Measurements from ENCODE around the gene USP21. TPM values are rescaled to one million over a fixed set of nuclear protein-coding genes. Genes with fewer than 3 reads are reported as not detected.

Gene USP21
- total RNA-seq, 6 donors from 2014 or later = 14.1 to 48.2 (median 21.8) TPM

DNA sequence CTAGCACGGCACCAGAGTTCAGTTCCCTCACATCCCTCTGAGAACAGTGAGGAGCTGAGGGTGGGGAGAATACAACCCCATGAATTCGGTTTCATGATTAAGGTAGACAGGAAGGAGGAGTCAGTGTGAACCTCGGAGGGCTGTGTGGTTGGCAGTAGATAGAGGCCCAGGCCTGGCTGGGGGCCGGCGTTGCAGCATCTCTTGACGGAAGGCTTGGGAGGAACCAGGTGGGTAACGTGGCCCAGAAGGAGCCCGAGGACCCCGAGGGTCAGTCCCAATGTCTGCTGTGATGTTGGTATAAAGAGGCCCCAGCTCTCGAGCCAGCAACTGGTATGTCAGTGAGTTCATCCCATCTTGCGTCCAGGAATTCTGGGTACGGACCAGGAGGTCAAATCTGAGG lies 12.4 kb downstream of the USP21 start:
- DNase-seq (no peak), ATAC-seq (ENCODE audit: low FRiP score in 2 of 2) (no peak)
- no peaks in the 10 kb centered on the region for H3K27me3 ChIP-seq
- WGBS, 2 donors = 87 to 91% methylated on average over 10 to 12 of the region's 12 CpGs
- H3K27ac ChIP-seq = peak overlapping the region in 3 of 4 donors; percentile 1 to 62 (median 52)
- H3K36me3 ChIP-seq = peaks cover 22 to 72% (median 53%) of the 10 kb centered on the region in 4 donors
- no peak overlapping the region for H3K4me3 ChIP-seq
- H3K9me3 ChIP-seq = no peaks in the 10 kb centered on the region
- TF ChIP-seq, protein P1, sequence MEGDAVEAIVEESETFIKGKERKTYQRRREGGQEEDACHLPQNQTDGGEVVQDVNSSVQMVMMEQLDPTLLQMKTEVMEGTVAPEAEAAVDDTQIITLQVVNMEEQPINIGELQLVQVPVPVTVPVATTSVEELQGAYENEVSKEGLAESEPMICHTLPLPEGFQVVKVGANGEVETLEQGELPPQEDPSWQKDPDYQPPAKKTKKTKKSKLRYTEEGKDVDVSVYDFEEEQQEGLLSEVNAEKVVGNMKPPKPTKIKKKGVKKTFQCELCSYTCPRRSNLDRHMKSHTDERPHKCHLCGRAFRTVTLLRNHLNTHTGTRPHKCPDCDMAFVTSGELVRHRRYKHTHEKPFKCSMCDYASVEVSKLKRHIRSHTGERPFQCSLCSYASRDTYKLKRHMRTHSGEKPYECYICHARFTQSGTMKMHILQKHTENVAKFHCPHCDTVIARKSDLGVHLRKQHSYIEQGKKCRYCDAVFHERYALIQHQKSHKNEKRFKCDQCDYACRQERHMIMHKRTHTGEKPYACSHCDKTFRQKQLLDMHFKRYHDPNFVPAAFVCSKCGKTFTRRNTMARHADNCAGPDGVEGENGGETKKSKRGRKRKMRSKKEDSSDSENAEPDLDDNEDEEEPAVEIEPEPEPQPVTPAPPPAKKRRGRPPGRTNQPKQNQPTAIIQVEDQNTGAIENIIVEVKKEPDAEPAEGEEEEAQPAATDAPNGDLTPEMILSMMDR (IDR thresholded peaks at IDR 0.05) = no peak
- TF ChIP-seq POLR2AphosphoS5 (IDR thresholded peaks at IDR 0.05) (no peak), POLR2A (IDR thresholded peaks at IDR 0.05) (no peak)
- H3K4me1 ChIP-seq = peaks cover 23 to 32% (median 25%) of the 10 kb centered on the region in 4 donors

DNA sequence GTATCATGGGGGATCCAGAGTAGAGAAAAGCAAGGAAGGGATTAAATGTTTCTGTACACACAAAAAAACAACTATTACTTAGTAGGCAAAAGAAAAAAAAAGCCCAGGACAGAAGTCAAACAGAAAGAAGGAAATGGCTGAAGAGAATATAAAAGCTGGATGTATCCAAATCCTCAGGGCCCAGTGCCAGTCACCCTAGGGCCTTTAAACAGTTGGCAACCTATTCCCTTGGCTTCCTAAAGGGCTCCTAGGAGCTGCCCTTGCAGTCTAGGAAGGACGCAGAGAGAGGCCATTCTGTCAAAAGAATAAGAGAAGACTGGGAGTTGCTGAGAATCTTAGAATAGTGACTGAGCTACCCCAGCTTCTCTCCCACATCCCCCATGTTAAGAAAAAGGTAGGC lies 13.0 kb downstream of the USP21 start:
- Histone ChIP-seq H3K4me3 (no peak overlapping the region), H3K4me1 (peaks cover 18 to 27% (median 19%) of the 10 kb centered on the region in 4 donors), H3K9me3 (no peaks in the 10 kb centered on the region), H3K36me3 (peaks cover 22 to 72% (median 53%) of the 10 kb centered on the region in 4 donors), H3K27ac (peak overlapping the region in 3 of 4 donors; percentile 1 to 62 (median 52)), H3K27me3 (no peaks in the 10 kb centered on the region)
- TF ChIP-seq EP300 (IDR thresholded peaks at IDR 0.05) = no peak
- 83 to 89% methylated on average over 1 of the region's 1 CpG for WGBS, 2 donors
- no peak for DNase-seq
- no peak for ATAC-seq (ENCODE audit: low FRiP score in 2 of 2)

DNA sequence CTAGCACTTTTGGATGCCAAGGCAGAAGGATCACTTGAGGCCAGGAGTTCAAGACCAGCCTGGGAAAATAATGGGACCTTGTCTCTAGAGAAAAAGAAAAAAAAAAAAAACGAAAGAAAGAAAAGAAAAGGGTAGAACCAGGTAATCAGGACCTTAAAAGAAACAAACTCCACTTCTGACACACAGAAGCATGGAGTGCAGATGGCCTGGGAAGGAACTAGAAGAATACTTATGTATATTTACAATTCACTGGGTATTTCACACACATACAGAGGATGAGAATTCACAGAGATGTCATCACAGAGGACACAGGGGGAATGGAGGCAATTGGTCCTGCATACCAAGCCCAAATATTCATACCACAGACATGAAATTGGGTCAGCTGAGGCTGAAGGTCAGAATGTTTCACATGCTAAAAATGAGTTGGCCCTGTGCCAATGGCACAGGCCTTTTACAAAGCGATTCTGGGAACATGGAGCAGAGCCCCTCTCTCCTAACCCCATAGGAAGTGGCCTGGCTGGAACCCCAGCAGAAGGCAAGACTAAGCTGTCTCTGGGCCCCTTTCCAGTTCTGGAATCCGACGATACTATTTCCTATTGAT lies 13.6 kb downstream of the USP21 start:
- Histone ChIP-seq H3K27ac (peak overlapping the region in 3 of 4 donors; percentile 41 to 62 (median 52)), H3K4me3 (no peak overlapping the region), H3K36me3 (peaks cover 22 to 72% (median 53%) of the 10 kb centered on the region in 4 donors), H3K4me1 (peaks cover 17 to 26% (median 22%) of the 10 kb centered on the region in 4 donors), H3K27me3 (no peaks in the 10 kb centered on the region), H3K9me3 (no peaks in the 10 kb centered on the region)
- 63 to 65% methylated on average over 4 of the region's 4 CpGs for WGBS, 2 donors
- DNase-seq = no peak
- no peak for ATAC-seq (ENCODE audit: low FRiP score in 2 of 2)
- TF ChIP-seq POLR2A (IDR thresholded peaks at IDR 0.05) (no peak), EP300 (IDR thresholded peaks at IDR 0.05) (no peak), POLR2AphosphoS5 (IDR thresholded peaks at IDR 0.05) (no peak)
- TF ChIP-seq, protein P1 (IDR thresholded peaks at IDR 0.05) = no peak

DNA sequence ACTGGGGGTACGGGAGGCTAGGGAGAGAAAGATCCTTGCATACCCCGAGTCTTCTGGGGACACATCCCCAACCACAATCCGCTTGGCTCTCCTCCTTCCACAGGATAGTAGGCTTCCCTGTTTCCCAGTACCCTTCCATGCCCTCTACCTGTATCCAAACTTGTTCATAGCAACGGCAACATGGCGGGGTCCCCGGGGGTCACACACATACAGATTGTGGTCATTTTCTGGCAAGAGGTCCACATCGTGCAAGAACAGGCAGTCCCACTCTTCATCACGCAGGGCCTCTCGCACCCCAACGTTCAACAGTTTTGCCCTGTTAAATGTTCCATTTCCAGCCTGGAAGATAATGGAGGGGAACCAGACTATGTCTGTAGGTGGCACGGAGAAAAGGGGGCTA lies 14.4 kb downstream of the USP21 start:
- H3K36me3 ChIP-seq = peaks cover 22 to 71% (median 53%) of the 10 kb centered on the region in 4 donors
- TF ChIP-seq, protein P1 (IDR thresholded peaks at IDR 0.05) = no peak
- TF ChIP-seq POLR2AphosphoS5 (IDR thresholded peaks at IDR 0.05) (no peak), POLR2A (IDR thresholded peaks at IDR 0.05) (no peak), EP300 (IDR thresholded peaks at IDR 0.05) (no peak)
- no peak for ATAC-seq (ENCODE audit: low FRiP score in 2 of 2)
- 94 to 97% methylated on average over 11 of the region's 11 CpGs for WGBS, 2 donors
- no peaks in the 10 kb centered on the region for H3K9me3 ChIP-seq
- peaks cover 19 to 29% (median 24%) of the 10 kb centered on the region in 4 donors for H3K4me1 ChIP-seq
- H3K27ac ChIP-seq = peak overlapping the region; percentile 4 to 62 (median 46)
- no peaks in the 10 kb centered on the region for H3K27me3 ChIP-seq
- H3K4me3 ChIP-seq = no peak overlapping the region
- DNase-seq = no peak

DNA sequence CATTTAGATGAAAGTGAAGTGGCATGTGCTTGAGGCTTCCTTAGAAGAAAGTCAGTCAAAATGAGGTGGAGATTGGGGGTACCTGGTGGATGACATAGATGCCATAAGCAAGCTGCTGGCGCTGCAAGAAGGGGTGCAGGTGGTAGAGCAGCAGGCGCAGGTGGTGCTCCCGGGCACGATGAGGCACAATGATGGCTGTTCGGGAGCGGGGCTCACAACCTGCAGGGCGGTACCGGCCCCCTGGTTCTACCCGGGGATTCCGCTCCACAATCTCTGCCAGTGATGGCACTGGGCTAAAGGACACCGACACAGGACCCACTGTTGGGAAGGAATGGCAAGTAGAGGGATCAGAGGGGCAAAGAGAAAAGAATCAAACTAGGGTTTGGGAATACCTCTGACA lies 15.6 kb downstream of the USP21 start:
- 94 to 99% methylated on average over 10 to 11 of the region's 11 CpGs for WGBS, 2 donors
- peaks cover 19 to 29% (median 24%) of the 10 kb centered on the region in 4 donors for H3K4me1 ChIP-seq
- no peak overlapping the region for H3K27ac ChIP-seq
- H3K4me3 ChIP-seq = no peak overlapping the region
- ATAC-seq (ENCODE audit: low FRiP score in 2 of 2) = no peak
- DNase-seq = no peak
- H3K9me3 ChIP-seq = no peaks in the 10 kb centered on the region
- TF ChIP-seq POLR2AphosphoS5 (IDR thresholded peaks at IDR 0.05) (no peak), POLR2A (IDR thresholded peaks at IDR 0.05) (no peak), EP300 (IDR thresholded peaks at IDR 0.05) (no peak)
- TF ChIP-seq, protein P1 (IDR thresholded peaks at IDR 0.05) = no peak
- no peaks in the 10 kb centered on the region for H3K27me3 ChIP-seq
- peaks cover 22 to 60% (median 45%) of the 10 kb centered on the region in 4 donors for H3K36me3 ChIP-seq
